A549 (cell line): ENCODE results near the gene UCP3.

ENCODE experiments used
- BHLHE40 ChIP-seq: IDR thresholded peaks from 2 replicates; pipeline ENCODE4 v1.6.1; 2012; ENCODE audit warnings: low read depth, low read length, inconsistent platforms
- CBX2 ChIP-seq: fragments of 200-600 bp; sonication (generic); IDR thresholded peaks from 2 replicates; pipeline ENCODE4 v1.6.1; 2016; ENCODE audit warnings: low read depth, mild to moderate bottlenecking, borderline replicate concordance
- CTCF ChIP-seq: fragments of >200 bp; sonication (Bioruptor Twin); formaldehyde crosslinking; IDR thresholded peaks from 3 replicates; pipeline ENCODE4 v1.5.1; 2016
- E2F6 ChIP-seq: IDR thresholded peaks from 2 replicates; pipeline ENCODE4 v1.6.1; 2012; ENCODE audit warnings: low read depth, borderline replicate concordance
- FOSL2 ChIP-seq, 2 experiments: fragments of 450-650 bp in 1 of 2; fragments of >200 bp in 1 of 2; sonication (Bioruptor Twin) in 1 of 2; formaldehyde crosslinking; IDR thresholded peaks; 2 replicates each; pipeline versions ENCODE4 v1.5.0 to v1.6.1; 2016 to 2020; ENCODE audit warnings: mild to moderate bottlenecking in 1 of 2, moderate library complexity in 1 of 2
- HMGXB4 ChIP-seq: fragments of 250-450 bp; sonication (Bioruptor Pico); IDR thresholded peaks from 2 replicates; pipeline ENCODE4 v1.5.0; 2021; ENCODE audit warnings: mild to moderate bottlenecking, moderate library complexity, borderline replicate concordance
- PBX3 ChIP-seq: IDR thresholded peaks from 2 replicates; pipeline ENCODE4 v1.6.1; 2012
- POLR2A ChIP-seq: IDR thresholded peaks from 2 replicates; pipeline ENCODE4 v1.6.1; 2012; ENCODE audit warnings: mild to moderate bottlenecking, low read length
- POLR2AphosphoS2 ChIP-seq: conservative IDR thresholded peaks from 2 replicates; pipeline ENCODE4 v1.6.1; 2012; ENCODE audit warnings: low read length, improper control_type of control experiment, inconsistent platforms
- RAD21 ChIP-seq, 2 experiments: fragments of >200 bp in 1 of 2; sonication (Bioruptor Twin) in 1 of 2; formaldehyde crosslinking in 1 of 2; IDR thresholded peaks in 1 of 2; conservative IDR thresholded peaks in 1 of 2; 2 replicates in 1 of 2; 3 replicates in 1 of 2; pipeline ENCODE4 v1.6.1; 2012 to 2018; ENCODE audit warnings: inconsistent platforms in 1 of 2
- REST ChIP-seq: fragments of 200-600 bp; sonication (generic); IDR thresholded peaks from 2 replicates; pipeline ENCODE4 v1.6.1; 2016; ENCODE audit warnings: antibody characterized with exemption, mild to moderate bottlenecking, moderate library complexity
- RNF2 ChIP-seq: fragments of 200-600 bp; sonication (generic); IDR thresholded peaks from 2 replicates; pipeline ENCODE4 v1.6.1; 2016; ENCODE audit warnings: low read depth, mild to moderate bottlenecking, antibody characterized with exemption, moderate library complexity, borderline replicate concordance
- TP53 ChIP-seq: fragments of 250-450 bp; sonication (Bioruptor Pico); IDR thresholded peaks from 2 replicates; pipeline ENCODE4 v1.5.0; 2021; ENCODE audit warnings: mild to moderate bottlenecking, moderate library complexity
- ZFP36 ChIP-seq: fragments of 450-650 bp; IDR thresholded peaks from 2 replicates; pipeline ENCODE4 v1.6.1; 2014; ENCODE audit warnings: borderline replicate concordance; ENCODE audit not compliant: partially characterized antibody

DNA sequence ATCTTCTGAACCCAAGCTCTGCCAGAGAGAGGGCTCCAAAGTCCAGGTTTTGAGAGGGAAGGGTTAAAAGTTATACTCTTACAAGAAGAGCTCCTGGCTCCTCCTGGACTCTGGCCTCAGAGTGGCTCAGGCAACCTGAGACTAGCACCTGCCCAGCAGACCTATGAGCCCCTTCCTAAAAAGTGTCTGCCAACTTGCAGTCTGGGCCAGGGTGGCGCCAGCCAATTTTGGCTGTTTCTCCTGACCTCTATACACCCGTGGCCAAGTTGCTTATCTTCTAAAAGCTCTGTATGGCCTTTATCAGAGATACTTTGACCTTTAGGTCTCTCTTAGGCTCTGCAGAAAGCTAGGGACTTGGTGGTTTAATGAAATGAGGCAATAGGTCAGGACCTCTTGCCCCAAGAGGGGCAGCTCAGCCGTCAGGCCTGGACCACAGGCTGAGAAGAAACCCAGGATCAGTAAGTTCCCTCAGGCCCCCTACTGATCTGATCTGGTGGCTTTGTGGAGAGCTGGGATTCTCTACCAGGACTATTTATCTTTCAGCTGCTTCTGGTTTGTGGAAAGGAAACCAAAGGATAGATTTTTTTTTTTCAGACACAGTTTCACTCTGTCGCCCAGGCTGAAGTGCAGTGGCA lies 10.3 kb upstream of the UCP3 start:
- TF ChIP-seq BHLHE40 = no peak
- TF ChIP-seq CTCF = no peak
- no peak for TF ChIP-seq CBX2
- TF ChIP-seq TP53 = no peak
- no peak for TF ChIP-seq RNF2
- TF ChIP-seq RAD21 (conservative IDR thresholded peaks at IDR 0.05 in 1 of 2, IDR thresholded peaks at IDR 0.05 in 1 of 2) = no peak
- no peak for TF ChIP-seq POLR2A
- no peak for TF ChIP-seq REST
- no peak for TF ChIP-seq ZFP36
- no peak for TF ChIP-seq PBX3
- no peak for TF ChIP-seq POLR2AphosphoS2
- TF ChIP-seq E2F6 = no peak
- TF ChIP-seq HMGXB4 = no peak
- no peak for TF ChIP-seq FOSL2 (IDR thresholded peaks at IDR 0.05)
- no peak for TF ChIP-seq FOSL2 (CRISPR knock-in tag; IDR thresholded peaks at IDR 0.05)
